HepG2 (cell line): Measurements from ENCODE around the gene GFRA1. TPM values are rescaled to one million over a fixed set of nuclear protein-coding genes. Genes with fewer than 3 reads are reported as not detected.
"Not testable (repeated sequence)": the region's sequence is repeated elsewhere in the genome, so short reads cannot be mapped to it uniquely, and the experiment has no call there.

Experiments used
- ATAC-seq: fragments of 200-7000 bp; cut with Tn5 transposase; 3 replicates; pipeline ENCODE4 v1.9.1; 2020; ENCODE audit warnings: mild to moderate bottlenecking, moderate library complexity
- BruUV-seq: library from RNA; stranded (reverse); fragments of 400-500 nt; replicated peaks from 2 replicates; lab custom pipeline; 2021; lab: Mats Ljungman, UMichigan
- CTCF ChIA-PET: fragments of 300-600 bp; formaldehyde crosslinking; extraction: SDS; loops from one replicate; lab custom pipeline; 2021; ENCODE audit warnings: low total read pairs, inconsistent platforms, low intra/inter-chr PET ratio; lab: Yijun Ruan, JAX
- POLR2A ChIA-PET: fragments of 350-600 bp; sonication (Branson Sonifier 250); formaldehyde crosslinking; loops from one replicate; lab custom pipeline; 2020; ENCODE audit warnings: antibody characterized with exemption, inconsistent platforms; lab: Yijun Ruan, JAX
- DNase-seq: peaks from one replicate; pipeline ENCODE4 v3.0.0-alpha.2; 2015; ENCODE audit warnings: low spot score
- FAIRE-seq: peaks from 3 replicates; lab custom pipeline; 2011; peaks lifted over from hg19 to GRCh38; lab: Jason Lieb, UNC
- H2AFZ ChIP-seq: one replicate; pipeline ENCODE4 v1.6.1; 2011; ENCODE audit warnings: low read length, inconsistent platforms
- H3K27ac ChIP-seq: fragments of 300-600 bp; 3 replicates; pipeline ENCODE4 v1.8.0; 2011; ENCODE audit warnings: mixed run types, mild to moderate bottlenecking, mixed read lengths, low read length, inconsistent platforms; ENCODE audit not compliant: insufficient read depth; ENCODE audit errors: extremely low read length
- H3K27me3 ChIP-seq, 2 experiments: fragments of 200-600 bp in 1 of 2; 2 replicates in 1 of 2; 3 replicates in 1 of 2; pipeline versions ENCODE4 v1.6.0 to v1.8.0; 2011; ENCODE audit warnings: low read length in 2 of 2, mild to moderate bottlenecking in 2 of 2, moderate library complexity in 2 of 2, inconsistent platforms in 1 of 2; ENCODE audit not compliant: insufficient read depth in 2 of 2, control insufficient read depth in 1 of 2
- H3K36me3 ChIP-seq, 2 experiments: fragments of 200-600 bp in 1 of 2; replicated peaks in 1 of 2; 2 replicates in 1 of 2; 3 replicates in 1 of 2; pipeline versions ENCODE4 v1.5.1 to v1.8.0; 2011; ENCODE audit warnings: low read length in 2 of 2, inconsistent platforms in 1 of 2; ENCODE audit not compliant: insufficient read depth in 2 of 2, control insufficient read depth in 1 of 2
- H3K4me1 ChIP-seq: 2 replicates; pipeline ENCODE4 v1.5.1; 2012; ENCODE audit warnings: low read length, inconsistent platforms; ENCODE audit not compliant: insufficient read depth
- H3K4me2 ChIP-seq: 2 replicates; pipeline ENCODE4 v1.6.0; 2011; ENCODE audit warnings: low read depth, low read length, inconsistent platforms
- H3K4me3 ChIP-seq, 3 experiments: fragments of 200-600 bp in 1 of 3; sonication (generic), shearing (Covaris generic) in 1 of 3; replicated peaks in 1 of 3; 2 replicates each; pipeline ENCODE4 v1.5.1; 2011 to 2016; ENCODE audit warnings: low read length in 3 of 3, inconsistent platforms in 2 of 3, low read depth in 2 of 3, mild to moderate bottlenecking in 2 of 3, control low read depth in 1 of 3, mixed read lengths in 1 of 3; ENCODE audit not compliant: insufficient read depth in 1 of 3
- H3K79me2 ChIP-seq: one replicate; pipeline ENCODE4 v1.6.1; 2011; ENCODE audit warnings: low read length, inconsistent platforms; ENCODE audit not compliant: insufficient read depth
- H3K9ac ChIP-seq: 2 replicates; pipeline ENCODE4 v1.6.0; 2011; ENCODE audit warnings: mild to moderate bottlenecking, low read depth, low read length, inconsistent platforms; ENCODE audit not compliant: insufficient read depth
- H3K9me3 ChIP-seq: 2 replicates; pipeline ENCODE4 v1.5.1; 2012; ENCODE audit warnings: mild to moderate bottlenecking, low read length
- H4K20me1 ChIP-seq: 2 replicates; pipeline ENCODE4 v1.6.0; 2011; ENCODE audit warnings: inconsistent platforms, mild to moderate bottlenecking, low read length, moderate library complexity; ENCODE audit not compliant: insufficient read depth
- ETV6 ChIP-seq: sonication (generic); formaldehyde crosslinking; conservative IDR thresholded peaks from 2 replicates; pipeline ENCODE4 v1.4.0; 2020; ENCODE audit warnings: missing genetic modification reagents
- MED8 ChIP-seq: sonication (generic); formaldehyde crosslinking; IDR thresholded peaks from 2 replicates; pipeline ENCODE4 v1.8.1; 2023; ENCODE audit warnings: mild to moderate bottlenecking, missing genetic modification reagents; ENCODE audit not compliant: insufficient replicate concordance
- MEIS1 ChIP-seq: sonication (generic); formaldehyde crosslinking; IDR thresholded peaks from 2 replicates; pipeline ENCODE4 v1.9.0; 2021; ENCODE audit warnings: mild to moderate bottlenecking, missing genetic modification reagents, moderate library complexity, borderline replicate concordance
- STAT5B ChIP-seq: sonication (generic); formaldehyde crosslinking; IDR thresholded peaks from 2 replicates; pipeline ENCODE4 v1.4.0; 2020; ENCODE audit warnings: missing genetic modification reagents
- ZSCAN5A ChIP-seq: sonication (generic); formaldehyde crosslinking; IDR thresholded peaks from 2 replicates; pipeline ENCODE4 v1.8.0; 2022; ENCODE audit warnings: mild to moderate bottlenecking, missing genetic modification reagents, borderline replicate concordance
- WGBS: methylation state at CpG from one replicate; pipeline ENCODE4 v1.1.6; 2017; ENCODE audit warnings: low lambda C conversion rate; 5-methylcytosine and 5-hydroxymethylcytosine counted together
- in situ Hi-C: cut with HindIII; loops from 2 replicates; pipeline ENCODE4 v1.10.0; 2017; ENCODE audit warnings: low pct_unique_long_range_greater_than_20kb; ENCODE audit not compliant: extremely low pct_ligation_motif_present
- intact Hi-C: fragments of 100-400 bp; cut with micrococcal nuclease; formaldehyde crosslinking; loops from one replicate; pipeline ENCODE4 v1.10.0; 2022; ENCODE audit not compliant: unreplicated experiment
- polyA plus RNA-seq, 8 experiments: library from polyadenylated mRNA; depleted of rRNA in 3 of 8; stranded (reverse) in 7 of 8; unstranded in 1 of 8; fragments of >200 nt; fragmentation: Illumina TruSeq in 4 of 8; extraction: Trizol in 4 of 8; gene quantifications; 2 replicates each; pipeline versions ENCODE4 v1.2.1 to v1.2.3, GENCODE V29; 2011 to 2016; ENCODE audit warnings: low read depth in 4 of 8, missing spikeins in 1 of 8, mixed read lengths in 1 of 8; ENCODE audit not compliant: insufficient read depth in 1 of 8
- total RNA-seq, 5 experiments: library from RNA; depleted of rRNA; stranded (reverse); fragments of >200 nt; fragmentation: Illumina TruSeq; extraction: Trizol; gene quantifications; 2 replicates each; pipeline ENCODE4 v1.2.3, GENCODE V29; 2016; ENCODE audit warnings: low read depth in 1 of 5

The GFRA1 gene
- total and polyA plus RNA-seq, 2 of the 13 experiments (the other 11 are each of a cell fraction or from before 2014, with no cell fraction given), result not detected

GRCh38 chr10:116053910-116054309 lies 219.1 kb downstream of the GFRA1 start:
- no peak overlapping the region for H2AFZ ChIP-seq

GRCh38 chr10:116053009-116053730 lies 219.8 kb downstream of the GFRA1 start:
- H3K4me3 ChIP-seq, H3K9ac ChIP-seq, POLR2A ChIA-PET, H2AFZ ChIP-seq, H3K27me3 ChIP-seq, H3K9me3 ChIP-seq, H3K4me2 ChIP-seq, BruUV-seq, CTCF ChIA-PET, H3K36me3 ChIP-seq, FAIRE-seq, DNase-seq, H3K27ac ChIP-seq, H3K79me2 ChIP-seq, intact Hi-C loops, in situ Hi-C loops, H4K20me1 ChIP-seq, ATAC-seq: not testable (repeated sequence)
- H3K4me1 ChIP-seq, result peaks cover 31% of the 10 kb centered on the region
- 72% methylated on average over 3 of the region's 3 CpGs for WGBS

More at GRCh38 chr10:116053910-116054309, 219.1 kb downstream of the GFRA1 start:
- in situ Hi-C loops, result no loop called here
- TF ChIP-seq ZSCAN5A (CRISPR knock-in tag), result no peak
- no peak for TF ChIP-seq STAT5B (CRISPR knock-in tag)
- no peak for TF ChIP-seq ETV6 (CRISPR knock-in tag)
- no peak for TF ChIP-seq MEIS1 (CRISPR knock-in tag)
- TF ChIP-seq MED8 (CRISPR knock-in tag), result no peak
- no peak overlapping the region for H3K4me3 ChIP-seq
- FAIRE-seq, result no peak
- ChIA-PET POLR2A (no interaction called here), CTCF (no interaction called here)
- no peaks in the 10 kb centered on the region for H3K27me3 ChIP-seq
- H3K27ac ChIP-seq, result no peak overlapping the region
- intact Hi-C loops, result no loop called here
- no peaks in the 10 kb centered on the region for H3K79me2 ChIP-seq
- WGBS, result 86% methylated on average over 3 of the region's 4 CpGs
- DNase-seq, result no peak
- peaks cover 36% of the 10 kb centered on the region for H3K4me1 ChIP-seq
- no peak overlapping the region for H3K9ac ChIP-seq
- H3K4me2 ChIP-seq, result no peak overlapping the region
- H3K9me3 ChIP-seq, result no peaks in the 10 kb centered on the region
- H4K20me1 ChIP-seq, result no peaks in the 10 kb centered on the region
- ATAC-seq, result no peak
- BruUV-seq, result no TSS peak
- H3K36me3 ChIP-seq, result no peaks in the 10 kb centered on the region

GRCh38 chr10:116052522-116052921 lies 220.5 kb downstream of the GFRA1 start:
- H3K79me2 ChIP-seq, in situ Hi-C loops, intact Hi-C loops, BruUV-seq, ATAC-seq, H3K4me2 ChIP-seq, DNase-seq, H3K9me3 ChIP-seq, H3K27ac ChIP-seq, H3K36me3 ChIP-seq, POLR2A ChIA-PET, FAIRE-seq, H3K9ac ChIP-seq, H3K27me3 ChIP-seq, CTCF ChIA-PET, H3K4me3 ChIP-seq, H2AFZ ChIP-seq, H4K20me1 ChIP-seq: not testable (repeated sequence)
- WGBS, result 91% methylated on average over 1 of the region's 3 CpGs
- H3K4me1 ChIP-seq, result peaks cover 24% of the 10 kb centered on the region
